ENCODE data around the gene RAD52. TPM values are rescaled to one million over a fixed set of nuclear protein-coding genes. Genes with fewer than 3 reads are reported as not detected.

Gene RAD52
- total RNA-seq, 1 experiment from 2014 or later: 53.9 TPM

- TF ChIP-seq CTCF (IDR thresholded peaks at IDR 0.05; ENCODE audit: insufficient read depth in 1 of 2, low read depth in 1 of 2, low read length in 1 of 2, severe bottlenecking in 1 of 2, unreplicated experiment in 1 of 2): no peak
- Mint-ChIP-seq H3K36me3 (ENCODE audit: insufficient read depth, unreplicated experiment) (peaks cover 3% of the 10 kb centered on the region), H3K9me3 (ENCODE audit: unreplicated experiment) (no peaks in the 10 kb centered on the region), H3K4me1 (ENCODE audit: low read depth, unreplicated experiment) (peaks cover 8% of the 10 kb centered on the region), H3K27ac (ENCODE audit: unreplicated experiment) (no peak overlapping the region), H3K27me3 (ENCODE audit: insufficient read depth, unreplicated experiment) (no peaks in the 10 kb centered on the region), H3K4me3 (ENCODE audit: unreplicated experiment) (no peak overlapping the region)
- H3K27me3 ChIP-seq (replicated peaks; ENCODE audit: control insufficient read depth, insufficient read depth, low read length): no peaks in the 10 kb centered on the region
- no peak for DNase-seq
- ChIA-PET POLR2A (no interaction called here), CTCF (no interaction called here)
- no peaks in the 10 kb centered on the region for H3K9me3 ChIP-seq
- no peak overlapping the region for H3K4me3 ChIP-seq (ENCODE audit: low read depth, low read length)
- peaks cover 10% of the 10 kb centered on the region for H3K4me1 ChIP-seq
- H3K36me3 ChIP-seq (ENCODE audit: control insufficient read depth, insufficient read depth, low read length): no peaks in the 10 kb centered on the region; the same call in 1 of the 2 replicates
- no TSS peak for BruUV-seq (replicated peaks)
- intact Hi-C loops (cut with micrococcal nuclease; ENCODE audit: unreplicated experiment): no loop called here
Measured at GRCh38 chr12:955939-956338, 6.4 kb upstream of the RAD52 start.

- Mint-ChIP-seq H3K4me1 (ENCODE audit: low read depth, unreplicated experiment) (peaks cover 12% of the 10 kb centered on the region), H3K27ac (ENCODE audit: unreplicated experiment) (no peak overlapping the region), H3K9me3 (ENCODE audit: unreplicated experiment) (no peaks in the 10 kb centered on the region), H3K4me3 (ENCODE audit: unreplicated experiment) (no peak overlapping the region), H3K27me3 (ENCODE audit: insufficient read depth, unreplicated experiment) (no peaks in the 10 kb centered on the region), H3K36me3 (ENCODE audit: insufficient read depth, unreplicated experiment) (peaks cover 10% of the 10 kb centered on the region)
- Histone ChIP-seq H3K36me3 (ENCODE audit: control insufficient read depth, insufficient read depth, low read length) (no peaks in the 10 kb centered on the region; the same call in 1 of the 2 replicates), H3K4me3 (ENCODE audit: low read depth, low read length) (no peak overlapping the region), H3K9me3 (no peaks in the 10 kb centered on the region), H3K4me1 (peaks cover 18% of the 10 kb centered on the region), H3K27me3 (replicated peaks; ENCODE audit: control insufficient read depth, insufficient read depth, low read length) (no peaks in the 10 kb centered on the region)
- intact Hi-C loops (cut with micrococcal nuclease; ENCODE audit: unreplicated experiment): loop anchor here (5.0 kb wide), 1 partner anchor 138 kb away; no protein-coding TSS in a partner anchor
- no peak for TF ChIP-seq CTCF (IDR thresholded peaks at IDR 0.05; ENCODE audit: insufficient read depth in 1 of 2, low read depth in 1 of 2, low read length in 1 of 2, severe bottlenecking in 1 of 2, unreplicated experiment in 1 of 2)
- BruUV-seq (replicated peaks): no TSS peak
- ChIA-PET POLR2A (no interaction called here), CTCF (no interaction called here)
- no peak for DNase-seq
Measured at GRCh38 chr12:954741-955140, 5.2 kb upstream of the RAD52 start.

DNA sequence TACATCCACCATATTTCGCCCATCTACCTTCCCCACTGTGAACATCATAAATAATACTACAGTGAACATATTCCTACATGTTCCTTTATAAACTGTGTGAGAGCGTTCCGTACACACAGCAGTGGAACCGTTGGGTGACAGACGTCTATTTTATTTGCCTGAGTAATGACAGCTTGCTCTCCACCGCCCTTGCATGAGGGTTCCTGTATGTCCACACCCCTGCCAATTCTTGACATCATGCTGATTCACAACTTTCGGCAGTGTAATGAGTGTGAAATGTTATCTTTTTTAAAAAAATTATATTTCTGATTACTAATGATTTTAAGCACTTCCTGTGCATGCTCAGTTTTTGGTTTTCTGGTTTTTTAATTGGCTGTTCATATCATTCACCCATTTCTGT is 4.3 kb upstream of the RAD52 start:
- no peaks in the 10 kb centered on the region; the same call in 1 of the 2 replicates for H3K36me3 ChIP-seq (ENCODE audit: control insufficient read depth, insufficient read depth, low read length)
- no peaks in the 10 kb centered on the region for H3K27me3 ChIP-seq (replicated peaks; ENCODE audit: control insufficient read depth, insufficient read depth, low read length)
- Mint-ChIP-seq H3K36me3 (ENCODE audit: insufficient read depth, unreplicated experiment) (peaks cover 20% of the 10 kb centered on the region), H3K27ac (ENCODE audit: unreplicated experiment) (peak overlapping the region; percentile 14), H3K9me3 (ENCODE audit: unreplicated experiment) (no peaks in the 10 kb centered on the region), H3K4me3 (ENCODE audit: unreplicated experiment) (no peak overlapping the region), H3K27me3 (ENCODE audit: insufficient read depth, unreplicated experiment) (no peaks in the 10 kb centered on the region), H3K4me1 (ENCODE audit: low read depth, unreplicated experiment) (peaks cover 12% of the 10 kb centered on the region)
- H3K4me1 ChIP-seq: peaks cover 18% of the 10 kb centered on the region
- H3K9me3 ChIP-seq: no peaks in the 10 kb centered on the region
- ChIA-PET CTCF (no interaction called here), POLR2A (no interaction called here)
- no peak overlapping the region for H3K4me3 ChIP-seq (ENCODE audit: low read depth, low read length)
- intact Hi-C loops (cut with micrococcal nuclease; ENCODE audit: unreplicated experiment): loop anchor here (5.0 kb wide), 1 partner anchor 139 kb away; no protein-coding TSS in a partner anchor
- no peak for TF ChIP-seq CTCF (IDR thresholded peaks at IDR 0.05; ENCODE audit: insufficient read depth in 1 of 2, low read depth in 1 of 2, low read length in 1 of 2, severe bottlenecking in 1 of 2, unreplicated experiment in 1 of 2)
- no TSS peak for BruUV-seq (replicated peaks)
- no peak for DNase-seq
